HG03196 (cell line): ENCODE data around the gene TMEM115.

ENCODE experiments used
- ATAC-seq: cut with Tn5 transposase; IDR thresholded peaks from one replicate; pipeline ENCODE4 v1.9.1; 2021; ENCODE audit not compliant: unreplicated experiment

TMEM115 gene

GRCh38 chr3:50378024-50378423 lies 18.7 kb upstream of the TMEM115 start:
- ATAC-seq: no peak

- ATAC-seq: no peak
These were observed 16.1 kb upstream of the TMEM115 start for GRCh38 chr3:50375258-50375931.

GRCh38 chr3:50374363-50375257 lies 15.3 kb upstream of the TMEM115 start:
- no peak for ATAC-seq

DNA sequence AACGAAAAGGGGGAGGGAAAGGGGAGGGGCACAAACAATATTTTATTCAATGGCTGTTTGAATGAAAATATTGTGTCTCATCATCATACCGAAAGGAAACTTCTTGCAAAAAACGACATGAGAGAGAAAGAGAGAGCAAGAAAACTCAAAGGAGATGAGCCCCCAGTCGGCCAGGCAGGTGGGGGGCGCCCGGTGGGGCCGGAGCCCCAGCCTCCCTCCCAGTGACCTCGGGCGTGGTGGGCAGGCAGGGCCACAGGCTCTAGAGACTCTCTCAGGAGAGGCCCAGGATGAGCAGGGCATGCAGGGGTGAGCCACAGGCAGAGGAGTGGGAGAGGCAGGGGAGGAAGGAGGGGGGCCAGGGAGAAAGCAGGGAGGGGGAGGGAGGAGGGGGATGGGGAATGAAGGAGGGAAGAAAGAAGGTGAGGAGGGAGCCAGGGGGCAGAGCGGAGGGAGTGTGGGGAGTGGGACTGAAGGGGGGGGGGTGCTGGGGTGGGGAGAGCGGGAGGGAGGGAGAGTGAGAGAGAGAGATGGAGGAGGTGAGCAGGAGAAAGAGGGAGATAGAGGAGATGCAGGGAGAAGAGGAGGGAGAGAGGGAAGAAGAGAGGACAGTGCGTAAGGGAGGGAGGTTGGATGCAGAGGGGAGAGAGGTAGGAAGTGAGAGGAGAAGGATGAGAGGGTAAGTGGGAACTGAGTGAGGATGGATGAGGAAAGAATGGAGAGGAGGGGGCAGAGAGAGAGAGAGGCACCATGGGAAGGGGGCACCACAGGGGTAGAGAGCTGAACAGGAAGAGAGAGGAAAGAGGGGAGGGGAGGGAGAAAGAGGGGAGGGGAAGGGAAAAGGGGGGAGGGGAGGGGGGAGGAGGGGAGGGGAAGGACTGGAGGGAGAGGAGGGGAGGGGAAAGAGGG lies 14.1 kb upstream of the TMEM115 start:
- no peak for ATAC-seq

- no peak for ATAC-seq
These were observed 13.0 kb upstream of the TMEM115 start for GRCh38 chr3:50372349-50372748.

- no peak for ATAC-seq
These were observed 11.9 kb upstream of the TMEM115 start for GRCh38 chr3:50371133-50371685.

GRCh38 chr3:50370594-50370993 lies 11.3 kb upstream of the TMEM115 start:
- ATAC-seq: no peak

GRCh38 chr3:50369012-50369670 lies 9.8 kb upstream of the TMEM115 start:
- ATAC-seq: no peak

- ATAC-seq: no peak
These were observed 6.5 kb upstream of the TMEM115 start for GRCh38 chr3:50365842-50366220.

DNA sequence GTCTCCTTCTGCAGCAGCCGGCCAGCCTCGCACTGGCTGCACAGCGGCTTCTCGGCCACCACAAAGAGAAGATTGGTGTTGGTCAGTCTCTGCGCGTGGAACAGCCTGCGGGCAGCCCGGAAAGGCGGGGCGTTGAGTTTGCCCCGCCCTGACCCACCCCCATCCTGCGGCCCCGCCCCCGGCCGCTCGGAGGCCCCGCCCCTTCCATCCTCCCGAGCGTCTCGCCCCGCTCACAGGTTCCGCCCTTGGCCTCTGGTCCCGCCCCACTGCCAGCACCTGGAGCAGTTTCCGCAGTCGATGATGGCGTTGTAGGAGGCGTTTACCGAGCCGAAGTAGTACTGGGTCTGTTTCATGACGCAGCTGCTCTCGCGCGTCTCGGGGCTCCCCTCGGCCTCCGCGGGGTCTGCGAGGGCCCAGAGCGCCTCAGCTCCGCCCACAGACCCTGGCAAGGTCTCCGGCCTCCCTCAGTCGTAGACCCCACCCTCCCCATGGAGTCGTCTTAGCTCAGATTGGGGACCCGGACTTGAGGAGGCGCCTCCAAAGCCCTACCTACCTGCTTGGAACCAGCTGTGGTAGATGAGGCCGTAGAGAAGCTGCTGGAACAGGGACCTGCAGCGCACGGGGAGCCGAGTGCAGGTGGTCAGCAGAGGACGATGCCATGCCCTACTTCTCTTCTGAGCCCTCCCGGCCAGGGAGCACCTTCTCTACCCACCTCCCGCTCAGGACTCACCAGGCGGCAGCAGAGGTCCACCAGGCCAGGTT lies 5.9 kb upstream of the TMEM115 start:
- peak; percentile 73 for ATAC-seq

GRCh38 chr3:50364573-50365079 lies 5.3 kb upstream of the TMEM115 start:
- no peak for ATAC-seq

GRCh38 chr3:50359760-50360110 lies 414 bp upstream of the TMEM115 start:
- ATAC-seq: peak; percentile 11

DNA sequence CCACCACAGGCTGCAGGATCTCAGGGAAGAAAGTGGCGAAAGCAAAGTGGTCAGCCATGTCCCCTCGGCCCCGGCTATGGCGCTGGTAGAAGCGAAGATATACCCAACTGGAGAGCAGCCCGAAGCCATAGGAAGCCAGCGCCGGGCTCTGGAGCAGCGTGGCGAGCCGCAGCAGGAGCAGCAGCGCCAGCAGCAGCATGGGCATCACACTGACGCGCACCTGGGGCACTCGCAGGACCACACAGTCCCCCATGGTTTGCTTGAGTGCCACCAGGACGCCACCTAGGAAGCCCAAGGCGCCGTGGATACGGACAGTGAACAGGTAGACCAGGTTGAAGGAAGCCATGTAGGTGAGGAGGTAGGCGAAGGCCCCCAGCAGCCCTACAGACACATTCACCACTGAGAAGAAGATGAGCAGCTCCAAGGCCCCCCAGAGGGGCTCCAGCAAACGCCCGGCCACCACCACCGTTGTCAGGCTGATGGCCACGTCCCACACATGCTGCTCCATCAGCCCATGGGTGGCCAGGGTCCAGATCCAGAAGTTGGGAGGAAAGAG lies 888 bp downstream of the TMEM115 start:
- no peak for ATAC-seq

DNA sequence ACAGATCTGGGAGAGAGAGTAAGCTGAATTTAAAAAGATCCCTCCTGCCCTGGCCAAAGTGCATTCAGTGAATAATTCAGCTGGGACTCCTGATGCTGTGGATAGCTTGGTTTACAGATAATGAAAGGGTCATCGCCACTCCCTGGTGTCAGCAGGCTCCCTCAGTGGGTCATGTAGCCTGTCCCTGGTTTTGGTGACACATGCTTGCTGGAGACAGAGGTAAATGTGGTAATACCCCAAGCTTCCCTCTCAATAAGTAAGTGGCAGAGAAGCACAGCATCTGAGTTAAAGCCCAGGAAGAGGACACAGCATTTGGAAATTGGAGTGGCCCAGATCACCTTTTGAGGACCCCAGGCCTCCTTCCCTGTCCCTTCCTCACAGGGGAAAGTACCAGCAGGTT lies 1.8 kb downstream of the TMEM115 start:
- no peak for ATAC-seq

GRCh38 chr3:50356553-50356952 lies 2.8 kb downstream of the TMEM115 start:
- ATAC-seq: no peak

DNA sequence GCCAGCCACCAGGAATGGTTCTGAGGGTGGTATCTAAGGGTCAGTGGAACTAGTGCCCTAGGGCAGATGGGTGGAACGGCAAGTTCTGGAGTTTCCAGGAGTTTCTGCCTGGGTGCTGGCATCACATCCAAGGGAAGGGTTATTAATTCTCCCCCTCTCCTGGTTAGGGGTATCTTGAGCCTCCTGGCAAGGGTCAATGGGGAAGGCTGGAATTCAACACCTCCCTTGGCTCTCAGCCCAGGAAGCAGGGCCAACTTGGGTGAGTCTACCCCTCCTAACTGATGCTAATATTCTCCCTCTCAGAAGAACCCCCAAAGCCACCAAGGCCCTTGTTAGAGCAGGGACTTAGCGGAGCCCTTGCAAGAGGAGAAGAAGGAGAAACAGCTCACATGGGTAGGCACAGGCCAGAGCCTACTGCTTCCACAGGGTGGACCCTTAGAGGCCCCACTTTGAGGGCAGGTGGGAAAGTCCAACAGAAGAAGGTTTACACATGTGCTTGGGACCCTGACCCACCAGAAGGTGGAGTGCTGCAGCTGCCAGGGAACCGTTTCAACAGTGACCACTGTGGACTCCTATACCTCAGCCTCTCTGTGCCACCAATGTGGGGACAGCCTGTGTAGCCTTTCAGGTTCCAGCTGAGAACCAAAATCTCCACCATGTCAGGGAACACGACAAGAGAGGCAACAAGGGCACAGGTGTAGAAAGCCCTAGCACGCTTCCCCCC lies 3.3 kb downstream of the TMEM115 start:
- no peak for ATAC-seq

- ATAC-seq: no peak
These were observed 4.5 kb downstream of the TMEM115 start for GRCh38 chr3:50354850-50355249.

DNA sequence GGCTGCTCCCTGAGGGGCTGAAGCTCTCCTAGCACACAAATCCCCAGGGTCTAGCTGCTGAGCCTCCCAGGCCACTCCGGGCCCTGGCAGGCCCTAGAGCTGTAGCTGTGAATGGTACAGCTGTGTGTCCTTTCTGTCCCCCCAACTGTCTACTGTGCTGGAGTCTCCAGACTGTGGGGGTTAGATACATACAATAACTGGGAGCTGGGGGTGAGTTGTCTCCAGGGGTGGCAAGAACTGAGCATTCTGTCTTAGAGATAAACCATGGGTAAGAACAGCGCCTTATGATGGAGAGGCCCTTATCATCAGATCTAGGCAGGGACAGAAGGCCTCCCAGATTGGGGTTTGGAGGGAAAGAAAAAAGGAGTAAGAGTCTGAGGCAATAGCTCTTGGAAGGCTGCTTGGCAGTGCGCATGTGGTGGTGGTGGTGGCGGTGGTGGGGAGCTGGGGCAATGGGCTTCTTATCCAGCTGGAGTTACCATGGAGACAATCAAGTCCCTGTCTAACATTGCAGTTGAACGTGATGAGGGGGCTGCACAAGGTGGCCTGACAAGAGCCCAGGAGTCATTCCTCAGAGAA lies 5.0 kb downstream of the TMEM115 start:
- ATAC-seq: no peak
